Neutrophil (primary cell): ENCODE data around the gene TSPAN14.

Experiments used
- H3K27ac ChIP-seq: fragments of 200-600 bp; sonication (generic); 2 replicates; pipeline ENCODE4 v1.5.1; 2016; ENCODE audit warnings: mild to moderate bottlenecking, moderate library complexity
- H3K27me3 ChIP-seq: fragments of 200-600 bp; sonication (generic); 2 replicates; pipeline ENCODE4 v1.6.0; 2016; ENCODE audit warnings: mild to moderate bottlenecking
- H3K36me3 ChIP-seq: fragments of 200-600 bp; sonication (generic); 2 replicates; pipeline ENCODE4 v1.5.1; 2017
- H3K4me1 ChIP-seq, 2 experiments: fragments of 200-600 bp in 1 of 2; sonication (generic) in 1 of 2; 1 replicate in 1 of 2; 2 replicates in 1 of 2; pipeline versions ENCODE4 v1.5.1 to v1.6.1; 2013 to 2016; ENCODE audit warnings: low read depth in 1 of 2, low read length in 1 of 2, mild to moderate bottlenecking in 1 of 2, moderate library complexity in 1 of 2; ENCODE audit not compliant: control insufficient read depth in 1 of 2, insufficient read depth in 1 of 2
- H3K4me3 ChIP-seq, 2 experiments: fragments of 200-600 bp in 1 of 2; sonication (generic) in 1 of 2; 1 replicate in 1 of 2; 2 replicates in 1 of 2; pipeline ENCODE4 v1.5.1; 2013 to 2016; ENCODE audit warnings: low read depth in 1 of 2, low read length in 1 of 2, mild to moderate bottlenecking in 1 of 2, moderate library complexity in 1 of 2
- H3K9me3 ChIP-seq: fragments of 200-600 bp; sonication (generic); 2 replicates; pipeline ENCODE4 v1.5.1; 2016
- TF ChIP-seq, protein P1 (sequence below): fragments of 200-600 bp; sonication (generic); IDR thresholded peaks from 2 replicates; pipeline ENCODE4 v1.5.1; 2016; ENCODE audit warnings: antibody characterized with exemption

TSPAN14 gene

DNA sequence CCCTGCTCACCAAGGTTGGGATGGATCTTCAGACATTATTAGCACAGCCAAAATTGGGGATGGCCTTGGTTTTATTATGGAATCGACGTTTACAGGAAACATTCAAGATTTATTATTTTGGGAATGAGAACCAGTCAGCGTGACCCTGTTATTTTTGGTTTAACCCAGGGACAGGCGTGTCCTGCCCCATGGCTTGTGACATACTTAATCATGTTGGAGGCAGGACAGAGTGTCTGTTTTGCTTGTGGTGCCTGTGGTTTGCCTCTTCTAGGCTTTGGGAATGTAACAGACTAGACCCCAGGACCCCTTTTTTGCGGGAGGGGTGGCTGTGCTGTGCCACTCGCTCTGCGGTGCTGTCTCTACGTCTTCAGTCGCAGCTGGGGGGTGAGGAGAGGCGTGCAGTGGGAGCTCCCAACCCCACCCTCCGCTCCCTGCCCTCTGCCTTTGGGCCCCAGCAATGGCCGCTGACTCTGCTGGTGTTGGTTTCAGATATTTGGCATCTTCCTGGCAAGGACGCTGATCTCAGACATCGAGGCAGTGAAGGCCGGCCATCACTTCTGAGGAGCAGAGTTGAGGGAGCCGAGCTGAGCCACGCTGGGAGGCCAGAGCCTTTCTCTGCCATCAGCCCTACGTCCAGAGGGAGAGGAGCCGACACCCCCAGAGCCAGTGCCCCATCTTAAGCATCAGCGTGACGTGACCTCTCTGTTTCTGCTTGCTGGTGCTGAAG lies 63.5 kb downstream of the TSPAN14 start:
- Histone ChIP-seq H3K27ac (no peak overlapping the region), H3K27me3 (no peaks in the 10 kb centered on the region), H3K9me3 (no peaks in the 10 kb centered on the region), H3K4me3 (no peak overlapping the region), H3K36me3 (peaks cover 98% of the 10 kb centered on the region), H3K4me1 (no peaks in the 10 kb centered on the region)
- TF ChIP-seq, protein P1, sequence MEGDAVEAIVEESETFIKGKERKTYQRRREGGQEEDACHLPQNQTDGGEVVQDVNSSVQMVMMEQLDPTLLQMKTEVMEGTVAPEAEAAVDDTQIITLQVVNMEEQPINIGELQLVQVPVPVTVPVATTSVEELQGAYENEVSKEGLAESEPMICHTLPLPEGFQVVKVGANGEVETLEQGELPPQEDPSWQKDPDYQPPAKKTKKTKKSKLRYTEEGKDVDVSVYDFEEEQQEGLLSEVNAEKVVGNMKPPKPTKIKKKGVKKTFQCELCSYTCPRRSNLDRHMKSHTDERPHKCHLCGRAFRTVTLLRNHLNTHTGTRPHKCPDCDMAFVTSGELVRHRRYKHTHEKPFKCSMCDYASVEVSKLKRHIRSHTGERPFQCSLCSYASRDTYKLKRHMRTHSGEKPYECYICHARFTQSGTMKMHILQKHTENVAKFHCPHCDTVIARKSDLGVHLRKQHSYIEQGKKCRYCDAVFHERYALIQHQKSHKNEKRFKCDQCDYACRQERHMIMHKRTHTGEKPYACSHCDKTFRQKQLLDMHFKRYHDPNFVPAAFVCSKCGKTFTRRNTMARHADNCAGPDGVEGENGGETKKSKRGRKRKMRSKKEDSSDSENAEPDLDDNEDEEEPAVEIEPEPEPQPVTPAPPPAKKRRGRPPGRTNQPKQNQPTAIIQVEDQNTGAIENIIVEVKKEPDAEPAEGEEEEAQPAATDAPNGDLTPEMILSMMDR = no peak

DNA sequence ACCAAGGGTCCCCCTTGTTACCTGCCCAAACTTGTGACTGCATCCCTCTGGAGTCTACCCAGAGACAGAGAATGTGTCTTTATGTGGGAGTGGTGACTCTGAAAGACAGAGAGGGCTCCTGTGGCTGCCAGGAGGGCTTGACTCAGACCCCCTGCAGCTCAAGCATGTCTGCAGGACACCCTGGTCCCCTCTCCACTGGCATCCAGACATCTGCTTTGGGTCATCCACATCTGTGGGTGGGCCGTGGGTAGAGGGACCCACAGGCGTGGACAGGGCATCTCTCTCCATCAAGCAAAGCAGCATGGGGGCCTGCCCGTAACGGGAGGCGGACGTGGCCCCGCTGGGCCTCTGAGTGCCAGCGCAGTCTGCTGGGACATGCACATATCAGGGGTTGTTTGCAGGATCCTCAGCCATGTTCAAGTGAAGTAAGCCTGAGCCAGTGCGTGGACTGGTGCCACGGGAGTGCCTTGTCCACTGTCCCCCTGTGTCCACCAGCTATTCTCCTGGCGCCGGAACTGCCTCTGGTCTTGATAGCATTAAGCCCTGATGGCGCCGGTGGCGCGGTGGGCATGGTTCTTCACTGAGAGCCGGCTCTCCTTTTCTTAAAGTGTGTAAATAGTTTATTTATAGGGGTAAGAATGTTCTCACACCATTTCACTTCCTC lies 64.2 kb downstream of the TSPAN14 start:
- Histone ChIP-seq H3K4me1 (no peaks in the 10 kb centered on the region), H3K27me3 (no peaks in the 10 kb centered on the region), H3K9me3 (no peaks in the 10 kb centered on the region), H3K36me3 (peaks cover 92% of the 10 kb centered on the region), H3K4me3 (no peak overlapping the region), H3K27ac (peak overlapping the region; percentile 36)
- TF ChIP-seq, protein P1 = no peak

DNA sequence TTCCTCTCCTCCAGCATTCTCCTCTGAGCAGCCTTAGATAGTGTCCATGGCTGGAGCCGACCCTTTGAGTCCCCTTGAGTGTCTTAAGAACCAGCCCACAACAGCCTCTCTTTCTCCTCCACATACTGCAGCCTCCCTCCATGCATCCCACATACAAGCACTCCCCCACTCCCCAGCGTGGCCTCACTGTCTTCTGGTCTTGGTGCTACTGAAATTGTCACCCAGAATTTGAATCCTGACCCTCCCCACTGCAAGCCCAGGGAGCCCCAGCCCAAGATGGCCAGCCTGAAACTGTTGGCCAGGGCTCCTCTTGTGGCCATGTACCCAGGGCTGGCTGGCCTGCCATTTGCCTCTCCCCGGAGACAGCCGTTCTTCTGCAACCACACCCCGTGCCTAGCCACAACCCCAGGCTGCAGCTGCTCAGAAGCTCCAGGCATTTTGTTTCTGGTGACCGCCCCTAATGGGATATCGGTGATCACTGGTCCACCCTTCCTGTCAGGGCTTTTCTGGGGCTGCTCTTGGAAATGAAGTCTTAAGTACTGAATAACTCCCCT lies 64.8 kb downstream of the TSPAN14 start:
- Histone ChIP-seq H3K4me1 (peaks cover 0 to 2% of the 10 kb centered on the region in 2 experiments), H3K9me3 (no peaks in the 10 kb centered on the region), H3K27me3 (no peaks in the 10 kb centered on the region), H3K4me3 (no peak overlapping the region), H3K27ac (peak overlapping the region; percentile 36), H3K36me3 (peaks cover 86% of the 10 kb centered on the region)
- TF ChIP-seq, protein P1 = no peak

DNA sequence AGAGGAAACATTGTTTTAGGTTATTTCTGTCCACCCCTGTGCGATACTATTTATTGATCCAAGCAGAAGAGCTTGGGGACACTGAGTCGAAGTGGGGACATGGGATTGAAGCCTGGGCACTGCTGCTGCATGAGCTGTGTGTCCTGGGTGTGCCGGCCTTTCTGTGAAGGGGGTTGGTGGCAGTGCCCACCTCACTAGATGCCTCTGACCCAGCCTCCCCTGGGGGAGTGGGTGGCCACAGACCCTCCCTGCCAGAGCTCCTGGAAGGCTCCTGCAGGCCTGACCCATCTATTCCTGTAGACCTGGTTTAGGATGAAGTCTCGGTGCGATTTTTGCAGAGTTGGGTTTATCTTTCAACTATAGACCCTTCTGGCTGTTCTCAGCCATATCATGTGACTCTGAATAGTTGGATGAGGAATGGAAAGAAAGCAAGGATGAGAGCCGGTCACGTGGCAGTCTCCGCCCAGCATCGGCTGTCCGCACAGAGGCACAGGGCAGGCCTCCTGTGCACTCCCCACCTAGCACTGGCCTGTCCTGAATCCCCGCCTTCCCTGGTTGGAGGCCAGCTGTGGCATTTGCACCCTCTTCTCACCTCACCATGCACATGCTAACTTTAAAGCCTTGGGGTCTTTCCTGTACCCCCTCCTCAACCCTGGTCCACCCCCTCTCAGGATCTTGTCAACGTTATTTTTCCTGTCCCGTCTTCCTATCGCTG lies 66.0 kb downstream of the TSPAN14 start:
- TF ChIP-seq, protein P1 = no peak
- no peaks in the 10 kb centered on the region for H3K27me3 ChIP-seq
- H3K36me3 ChIP-seq = peaks cover 73% of the 10 kb centered on the region
- H3K9me3 ChIP-seq = no peaks in the 10 kb centered on the region
- peaks cover 0 to 4% of the 10 kb centered on the region in 2 experiments for H3K4me1 ChIP-seq
- H3K27ac ChIP-seq = no peak overlapping the region
- no peak overlapping the region for H3K4me3 ChIP-seq

DNA sequence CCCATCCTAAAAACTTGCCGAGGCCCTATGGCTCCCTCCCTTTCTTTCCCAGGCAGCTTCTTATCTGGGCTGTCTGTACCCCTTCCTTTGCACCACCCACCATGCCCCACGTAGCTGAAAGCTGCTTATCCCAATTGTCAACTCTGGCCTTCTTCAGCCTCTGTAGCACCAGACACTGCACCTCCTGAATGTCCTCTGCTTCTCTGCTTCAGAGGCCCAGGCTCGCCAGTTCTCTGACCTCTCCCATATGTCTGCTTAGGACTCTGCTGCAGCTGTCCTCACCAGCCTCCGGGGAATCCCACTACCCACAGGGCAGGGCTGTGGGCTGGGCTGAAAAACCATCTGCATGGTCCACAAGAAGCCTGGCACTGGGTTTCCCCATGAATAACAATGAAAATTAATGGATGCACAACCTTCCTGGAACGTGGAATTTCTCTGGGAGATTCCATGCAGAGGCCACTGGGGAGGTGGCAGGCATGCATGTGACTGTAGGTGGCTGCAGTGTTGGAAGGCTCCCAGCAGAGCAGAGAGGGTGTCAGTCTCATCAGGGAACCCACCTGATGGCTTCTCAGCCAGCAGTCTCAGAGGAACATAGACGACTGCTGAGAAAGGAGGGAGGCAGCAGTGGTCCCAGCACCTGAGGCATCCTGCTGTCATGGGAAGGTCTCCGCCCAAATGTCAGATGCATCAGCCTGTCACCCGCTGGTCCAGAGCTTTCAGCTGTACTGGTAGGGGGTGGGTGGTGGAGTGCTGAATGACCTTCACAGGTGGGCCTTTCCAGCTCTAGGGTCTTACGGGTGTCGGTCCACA lies 66.8 kb downstream of the TSPAN14 start:
- Histone ChIP-seq H3K9me3 (no peaks in the 10 kb centered on the region), H3K27me3 (no peaks in the 10 kb centered on the region), H3K27ac (peak overlapping the region; percentile 23), H3K4me1 (peaks cover 4 to 9% of the 10 kb centered on the region in 2 experiments), H3K36me3 (peaks cover 66% of the 10 kb centered on the region), H3K4me3 (no peak overlapping the region)
- TF ChIP-seq, protein P1 = no peak
